Prostate gland (tissue), 2 donors: ENCODE results near the gene SKOR1. TPM values are rescaled to one million over a fixed set of nuclear protein-coding genes. Genes with fewer than 3 reads are reported as not detected.

Experiments
- DNase-seq: peaks from one replicate; pipeline ENCODE4 v3.0.0-alpha.2; 2019; ENCODE audit warnings: low spot score
- H3K27ac ChIP-seq, 2 donors: fragments of 200-600 bp; sonication (generic); 2 replicates each; pipeline ENCODE4 v1.5.1; 2017 to 2019
- H3K27me3 ChIP-seq: fragments of 200-600 bp; sonication (generic); replicated peaks from 2 replicates; pipeline ENCODE4 v1.5.1; 2019; ENCODE audit not compliant: insufficient read depth
- H3K36me3 ChIP-seq, 2 donors: fragments of 200-600 bp; sonication (generic); 1 replicate in 1 of 2; 2 replicates in 1 of 2; pipeline versions ENCODE4 v1.5.1 to v1.8.1; 2017 to 2019
- H3K4me1 ChIP-seq: fragments of 200-600 bp; sonication (generic); replicated peaks from 2 replicates; pipeline ENCODE4 v1.5.1; 2019
- H3K4me3 ChIP-seq, 2 donors: fragments of 200-600 bp; sonication (generic); 2 replicates each; pipeline ENCODE4 v1.5.1; 2017 to 2019
- H3K9me3 ChIP-seq: fragments of 200-600 bp; sonication (generic); 2 replicates; pipeline ENCODE4 v1.5.1; 2017
- POLR2A ChIP-seq: fragments of 450-650 bp; IDR thresholded peaks from one replicate; pipeline ENCODE4 v1.6.1; 2016; ENCODE audit warnings: antibody characterized with exemption, mild to moderate bottlenecking
- POLR2AphosphoS5 ChIP-seq: sonication (generic); formaldehyde crosslinking; IDR thresholded peaks from one replicate; pipeline ENCODE4 v1.6.1; 2017; ENCODE audit warnings: antibody characterized with exemption
- WGBS: methylation state at CpG from one replicate; pipeline ENCODE4 v1.1.5; 2018; 5-methylcytosine and 5-hydroxymethylcytosine counted together
- intact Hi-C: fragments of 100-400 bp; cut with DNase I; formaldehyde crosslinking; loops from one replicate; pipeline ENCODE4 v1.14.2; 2022
- total RNA-seq, 2 donors: library from RNA; depleted of rRNA; stranded (reverse); fragments of >200 nt; gene quantifications; one replicate each; pipeline ENCODE4 v1.1.0, GENCODE V29; 2016
- TF ChIP-seq, protein P1 (sequence below), 4 experiments: fragments of 200-600 bp in 2 of 4; fragments of 450-650 bp in 2 of 4; sonication (generic) in 2 of 4; IDR thresholded peaks; 1 replicate in 3 of 4; 2 replicates in 1 of 4; pipeline ENCODE4 v1.5.1; 2016 to 2019; ENCODE audit warnings: antibody characterized with exemption in 4 of 4, mild to moderate bottlenecking in 2 of 4, moderate library complexity in 2 of 4

The SKOR1 gene
- total RNA-seq, 2 donors from 2014 or later, result 0.59 to 1.7 TPM

DNA sequence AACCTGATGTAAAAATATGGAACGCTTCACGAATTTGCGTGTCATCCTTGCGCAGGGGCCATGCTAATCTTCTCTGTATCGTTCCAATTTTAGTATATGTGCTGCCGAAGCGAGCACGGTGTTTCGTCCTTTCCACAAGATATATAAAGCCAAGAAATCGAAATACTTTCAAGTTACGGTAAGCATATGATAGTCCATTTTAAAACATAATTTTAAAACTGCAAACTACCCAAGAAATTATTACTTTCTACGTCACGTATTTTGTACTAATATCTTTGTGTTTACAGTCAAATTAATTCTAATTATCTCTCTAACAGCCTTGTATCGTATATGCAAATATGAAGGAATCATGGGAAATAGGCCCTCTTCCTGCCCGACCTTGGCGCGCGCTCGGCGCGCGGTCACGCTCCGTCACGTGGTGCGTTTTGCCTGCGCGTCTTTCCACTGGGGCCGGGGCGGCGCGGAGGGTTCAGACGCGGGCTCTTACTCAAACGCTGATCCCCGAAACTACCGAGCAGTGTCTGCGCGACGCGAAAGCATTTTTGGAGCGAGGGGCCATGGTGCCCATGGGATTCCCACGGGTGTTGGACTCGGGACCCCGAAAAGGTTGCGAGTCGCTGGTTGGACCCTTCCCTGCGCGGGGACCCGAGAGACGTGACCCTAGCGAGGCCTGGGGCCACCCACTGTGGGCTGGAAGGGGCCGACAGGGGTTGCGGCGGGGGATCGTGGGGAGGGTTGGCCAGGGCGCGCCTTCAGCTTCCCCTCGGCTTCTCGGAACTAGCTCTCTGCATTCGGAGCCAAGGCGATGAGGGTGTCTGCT lies 14.8 kb downstream of the SKOR1 start, which contains the start of gene RNU6-1:
Gene RNU6-1, minus strand, starts transcription at position 117 of the 820 bp plus-strand sequence.
- TF ChIP-seq POLR2A, result peak; percentile 84
- peak; percentile 96 for TF ChIP-seq POLR2AphosphoS5
- TF ChIP-seq, protein P1, sequence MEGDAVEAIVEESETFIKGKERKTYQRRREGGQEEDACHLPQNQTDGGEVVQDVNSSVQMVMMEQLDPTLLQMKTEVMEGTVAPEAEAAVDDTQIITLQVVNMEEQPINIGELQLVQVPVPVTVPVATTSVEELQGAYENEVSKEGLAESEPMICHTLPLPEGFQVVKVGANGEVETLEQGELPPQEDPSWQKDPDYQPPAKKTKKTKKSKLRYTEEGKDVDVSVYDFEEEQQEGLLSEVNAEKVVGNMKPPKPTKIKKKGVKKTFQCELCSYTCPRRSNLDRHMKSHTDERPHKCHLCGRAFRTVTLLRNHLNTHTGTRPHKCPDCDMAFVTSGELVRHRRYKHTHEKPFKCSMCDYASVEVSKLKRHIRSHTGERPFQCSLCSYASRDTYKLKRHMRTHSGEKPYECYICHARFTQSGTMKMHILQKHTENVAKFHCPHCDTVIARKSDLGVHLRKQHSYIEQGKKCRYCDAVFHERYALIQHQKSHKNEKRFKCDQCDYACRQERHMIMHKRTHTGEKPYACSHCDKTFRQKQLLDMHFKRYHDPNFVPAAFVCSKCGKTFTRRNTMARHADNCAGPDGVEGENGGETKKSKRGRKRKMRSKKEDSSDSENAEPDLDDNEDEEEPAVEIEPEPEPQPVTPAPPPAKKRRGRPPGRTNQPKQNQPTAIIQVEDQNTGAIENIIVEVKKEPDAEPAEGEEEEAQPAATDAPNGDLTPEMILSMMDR (IDR thresholded peaks at IDR 0.05), result peak in 1 of 4 experiments; percentile 9
- intact Hi-C loops, result loop anchor here (5.0 to 10.0 kb wide), 3 partner anchors 295 to 893 kb away; partner anchors contain the start of genes C15orf61 and MAP2K5
- peak within 1 kb of the TSS; percentile 96 to 97 for H3K27ac ChIP-seq
- 0% methylated on average over 61 of the region's 62 CpGs for WGBS
- peak within 1 kb of the TSS; percentile 79 to 80 for H3K4me3 ChIP-seq
- peak; percentile 92 for DNase-seq
- no peaks in the 10 kb centered on the region for H3K9me3 ChIP-seq
- peaks cover 1% of the 10 kb centered on the region for H3K4me1 ChIP-seq
- H3K36me3 ChIP-seq, result no peaks in the 10 kb centered on the region
- H3K27me3 ChIP-seq, result no peaks in the 10 kb centered on the region

DNA sequence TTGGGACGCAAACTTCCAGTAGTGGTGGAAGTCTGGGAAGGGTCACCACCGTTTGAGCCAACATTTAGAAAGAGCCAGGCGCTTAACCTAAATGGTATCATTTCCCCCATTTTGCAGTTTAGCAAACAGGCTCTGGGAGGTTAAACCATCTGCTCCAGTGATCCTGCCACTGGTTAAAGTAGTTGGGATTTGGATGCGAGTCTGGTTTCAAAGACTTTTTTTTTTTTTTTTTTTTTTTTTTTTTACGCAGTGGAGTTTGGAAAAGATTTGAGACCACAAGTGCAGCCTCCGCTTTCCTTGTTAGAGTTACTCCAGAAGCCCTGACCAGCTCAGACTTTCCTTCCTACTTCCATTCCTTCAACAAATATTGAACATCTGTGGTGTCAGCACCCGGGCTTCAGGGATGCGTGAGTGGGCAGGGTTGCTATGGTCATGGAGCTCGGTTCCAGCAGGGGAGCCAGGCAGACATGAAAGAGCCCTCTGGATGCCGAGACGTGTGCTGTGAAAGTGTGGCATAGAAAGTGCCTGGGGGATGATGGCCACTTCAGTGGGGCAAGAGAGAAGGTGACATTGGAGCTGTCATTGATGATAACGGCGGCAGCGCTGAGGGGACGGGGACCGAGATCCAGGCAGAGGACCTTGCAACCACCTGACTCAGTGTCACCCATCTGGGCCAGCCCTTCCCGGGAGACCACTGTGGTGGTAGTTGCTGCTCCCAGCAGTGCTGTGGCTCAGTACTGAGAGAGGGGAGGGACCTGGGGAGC lies 15.6 kb downstream of the SKOR1 start:
- intact Hi-C loops, result no loop called here
- TF ChIP-seq, protein P1 (IDR thresholded peaks at IDR 0.05), result peak in 1 of 4 experiments; percentile 7
- TF ChIP-seq POLR2A (no peak), POLR2AphosphoS5 (no peak)
- Histone ChIP-seq H3K4me1 (no peaks in the 10 kb centered on the region), H3K27ac (peak overlapping the region; percentile 96 to 97), H3K9me3 (no peaks in the 10 kb centered on the region), H3K36me3 (no peaks in the 10 kb centered on the region), H3K4me3 (peak overlapping the region; percentile 79 to 80), H3K27me3 (no peaks in the 10 kb centered on the region)
- no peak for DNase-seq
- 3% methylated on average over 17 of the region's 17 CpGs for WGBS

DNA sequence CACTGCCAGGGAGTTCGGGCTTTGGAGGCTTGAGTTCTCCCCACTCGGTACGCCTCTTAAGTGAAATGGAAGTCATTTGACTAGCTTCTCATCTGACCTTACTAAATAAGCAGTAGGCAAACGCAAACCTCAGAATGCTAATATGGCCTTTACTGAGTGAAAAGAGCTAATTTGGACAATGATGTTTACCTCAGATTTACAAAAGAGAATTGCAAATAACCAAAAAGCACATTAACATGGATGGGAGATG lies 16.1 kb downstream of the SKOR1 start:
- TF ChIP-seq POLR2AphosphoS5, result no peak
- TF ChIP-seq POLR2A, result no peak
- TF ChIP-seq, protein P1 (IDR thresholded peaks at IDR 0.05), result no peak

DNA sequence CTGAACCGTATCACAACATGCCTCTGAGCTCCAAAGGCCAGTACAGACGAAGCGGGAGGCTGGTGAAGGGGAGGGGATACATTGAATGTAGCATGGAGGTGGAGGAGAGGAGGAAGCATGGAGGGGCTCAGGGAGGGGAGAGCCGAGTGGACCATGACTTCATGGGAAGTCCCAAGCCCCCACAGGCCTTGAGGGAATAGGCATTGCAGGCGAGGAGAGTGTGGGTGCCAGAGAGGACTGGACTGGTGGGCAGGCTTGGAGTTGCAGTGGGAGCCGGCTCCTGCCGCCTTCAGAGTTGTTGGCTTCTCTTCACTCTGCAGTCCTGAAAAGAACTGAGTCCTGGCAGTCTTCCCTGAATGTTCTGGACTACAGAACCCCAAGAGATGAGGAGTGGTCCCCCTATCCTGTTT lies 17.8 kb downstream of the SKOR1 start:
- H3K9me3 ChIP-seq, result no peaks in the 10 kb centered on the region
- H3K4me3 ChIP-seq, result no peak overlapping the region
- H3K27me3 ChIP-seq, result no peaks in the 10 kb centered on the region
- no peak for TF ChIP-seq POLR2AphosphoS5
- TF ChIP-seq, protein P1 (IDR thresholded peaks at IDR 0.05), result no peak
- no peak for TF ChIP-seq POLR2A
- H3K27ac ChIP-seq, result no peak overlapping the region
- no peaks in the 10 kb centered on the region for H3K4me1 ChIP-seq
- WGBS, result 93% methylated on average over 7 of the region's 7 CpGs
- intact Hi-C loops, result no loop called here
- DNase-seq, result no peak
- no peaks in the 10 kb centered on the region for H3K36me3 ChIP-seq

More for the DNA sequence above, 16.1 kb downstream of the SKOR1 start:
- intact Hi-C loops, result no loop called here
- Histone ChIP-seq H3K4me1 (no peaks in the 10 kb centered on the region), H3K27ac (peak overlapping the region; percentile 96 to 97), H3K27me3 (no peaks in the 10 kb centered on the region), H3K4me3 (peak overlapping the region; percentile 79 to 80), H3K36me3 (no peaks in the 10 kb centered on the region), H3K9me3 (no peaks in the 10 kb centered on the region)
- no peak for DNase-seq
- 24% methylated on average over 4 of the region's 4 CpGs for WGBS
